NCI-H446 (cell line): ENCODE measurements around the gene ZNF518A.

Experiments
- DNase-seq, 2 experiments: peaks; one replicate each; lab custom pipeline; 2025; lab: John Stamatoyannopoulos, UW

Gene ZNF518A

GRCh38 chr10:96129387-96130325, at the start of gene ZNF518A:
Gene ZNF518A (plus strand): TSS chr10:96130297. CDS start chr10:96156323, 26,026 bp downstream.
- DNase-seq, result peak; percentile 67 to 87

- no peak for DNase-seq
Measured at GRCh38 chr10:96082153-96082552, 47.9 kb upstream of the ZNF518A start.

GRCh38 chr10:96082748-96083147, 47.3 kb upstream of the ZNF518A start:
- DNase-seq, result no peak

- DNase-seq, result no peak
Measured at GRCh38 chr10:96089116-96089515, 41.0 kb upstream of the ZNF518A start.

- DNase-seq, result peak; percentile 63 to 93
Measured at GRCh38 chr10:96089670-96090462, 40.2 kb upstream of the ZNF518A start.

- no peak for DNase-seq
Measured at GRCh38 chr10:96090463-96090800, 39.7 kb upstream of the ZNF518A start.

GRCh38 chr10:96092999-96093767, 36.9 kb upstream of the ZNF518A start:
- no peak for DNase-seq

- no peak for DNase-seq
Measured at GRCh38 chr10:96093948-96094347, 36.1 kb upstream of the ZNF518A start.

- DNase-seq, result no peak
Measured at GRCh38 chr10:96096958-96097357, 33.1 kb upstream of the ZNF518A start.

- DNase-seq, result no peak
Measured at GRCh38 chr10:96097865-96098264, 32.2 kb upstream of the ZNF518A start.

- no peak for DNase-seq
Measured at GRCh38 chr10:96107623-96108038, 22.5 kb upstream of the ZNF518A start.

- DNase-seq, result no peak
Measured at GRCh38 chr10:96112531-96112930, 17.6 kb upstream of the ZNF518A start.

- DNase-seq, result no peak
Measured at GRCh38 chr10:96118604-96119450, 11.3 kb upstream of the ZNF518A start.

- no peak for DNase-seq
Measured at GRCh38 chr10:96122824-96123223, 7.3 kb upstream of the ZNF518A start.

- no peak for DNase-seq
Measured at GRCh38 chr10:96124230-96125141, 5.6 kb upstream of the ZNF518A start.

GRCh38 chr10:96125142-96125515, 5.0 kb upstream of the ZNF518A start:
- no peak for DNase-seq

GRCh38 chr10:96130326-96130995, 364 bp downstream of the ZNF518A start:
- peak; percentile 52 to 78 for DNase-seq

GRCh38 chr10:96131621-96132020, 1.5 kb downstream of the ZNF518A start:
- no peak for DNase-seq

- no peak for DNase-seq
Measured at GRCh38 chr10:96133135-96133534, 3.0 kb downstream of the ZNF518A start.

GRCh38 chr10:96136810-96137209, 6.7 kb downstream of the ZNF518A start:
- no peak for DNase-seq
